GM23338 (cell line): Measurements from ENCODE around the gene SRCAP.

Source experiments
- CTCF ChIP-seq, 2 experiments: fragments of 200-600 bp in 1 of 2; sonication (generic) in 1 of 2; conservative IDR thresholded peaks; 2 replicates each; pipeline versions ENCODE4 v1.5.1 to v1.6.1; 2016 to 2017; ENCODE audit warnings: antibody characterized with exemption in 2 of 2, low read depth in 2 of 2, mild to moderate bottlenecking in 2 of 2, moderate library complexity in 1 of 2
- POLR2AphosphoS5 ChIP-seq: IDR thresholded peaks from 2 replicates; pipeline ENCODE4 v1.6.1; 2016; ENCODE audit warnings: antibody characterized with exemption, low read depth

GRCh38 chr16:30669026-30669902 is 29.7 kb upstream of the SRCAP start:
- TF ChIP-seq CTCF (conservative IDR thresholded peaks at IDR 0.05; ENCODE audit: low read depth in 2 of 2) (no peak), POLR2AphosphoS5 (no peak)
